Measurements from ENCODE around the gene TNMD.

TNMD gene

DNA sequence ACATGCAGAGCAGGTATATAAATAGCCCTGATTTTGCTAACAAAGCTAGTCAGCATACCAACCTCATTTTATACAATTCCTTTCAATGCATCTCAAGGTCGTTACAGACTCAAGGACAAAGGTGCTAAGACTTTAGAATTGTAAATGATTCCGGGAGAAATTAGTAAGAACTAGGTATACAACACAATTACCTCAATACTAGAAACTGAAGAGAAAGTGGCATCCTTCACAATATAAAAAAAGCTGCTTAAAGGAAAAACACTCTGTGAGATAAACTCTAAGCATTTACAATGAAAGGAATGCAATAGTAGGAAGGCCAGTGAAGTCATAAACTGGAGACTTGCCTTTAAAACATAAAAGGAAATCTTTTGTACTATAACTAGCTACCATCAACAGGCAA lies 11.9 kb downstream of the TNMD start:
- CTCF ChIA-PET, result no interaction called here
- TF ChIP-seq, protein P1, sequence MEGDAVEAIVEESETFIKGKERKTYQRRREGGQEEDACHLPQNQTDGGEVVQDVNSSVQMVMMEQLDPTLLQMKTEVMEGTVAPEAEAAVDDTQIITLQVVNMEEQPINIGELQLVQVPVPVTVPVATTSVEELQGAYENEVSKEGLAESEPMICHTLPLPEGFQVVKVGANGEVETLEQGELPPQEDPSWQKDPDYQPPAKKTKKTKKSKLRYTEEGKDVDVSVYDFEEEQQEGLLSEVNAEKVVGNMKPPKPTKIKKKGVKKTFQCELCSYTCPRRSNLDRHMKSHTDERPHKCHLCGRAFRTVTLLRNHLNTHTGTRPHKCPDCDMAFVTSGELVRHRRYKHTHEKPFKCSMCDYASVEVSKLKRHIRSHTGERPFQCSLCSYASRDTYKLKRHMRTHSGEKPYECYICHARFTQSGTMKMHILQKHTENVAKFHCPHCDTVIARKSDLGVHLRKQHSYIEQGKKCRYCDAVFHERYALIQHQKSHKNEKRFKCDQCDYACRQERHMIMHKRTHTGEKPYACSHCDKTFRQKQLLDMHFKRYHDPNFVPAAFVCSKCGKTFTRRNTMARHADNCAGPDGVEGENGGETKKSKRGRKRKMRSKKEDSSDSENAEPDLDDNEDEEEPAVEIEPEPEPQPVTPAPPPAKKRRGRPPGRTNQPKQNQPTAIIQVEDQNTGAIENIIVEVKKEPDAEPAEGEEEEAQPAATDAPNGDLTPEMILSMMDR (conservative IDR thresholded peaks at IDR 0.05; ENCODE audit: low read depth), result no peak
- POLR2A ChIA-PET (ENCODE audit: low non-redundant PET), result no interaction called here
- H3K27ac ChIP-seq, result no peak overlapping the region
- DNase-seq (ENCODE audit: low spot score), result no peak

- CTCF ChIA-PET, result no interaction called here
- TF ChIP-seq, protein P1 (conservative IDR thresholded peaks at IDR 0.05; ENCODE audit: low read depth), result no peak
- no peak overlapping the region for H3K27ac ChIP-seq
- POLR2A ChIA-PET (ENCODE audit: low non-redundant PET), result no interaction called here
- DNase-seq (ENCODE audit: low spot score), result no peak
Measured at GRCh38 chrX:100599456-100599855, 14.7 kb downstream of the TNMD start.

DNA sequence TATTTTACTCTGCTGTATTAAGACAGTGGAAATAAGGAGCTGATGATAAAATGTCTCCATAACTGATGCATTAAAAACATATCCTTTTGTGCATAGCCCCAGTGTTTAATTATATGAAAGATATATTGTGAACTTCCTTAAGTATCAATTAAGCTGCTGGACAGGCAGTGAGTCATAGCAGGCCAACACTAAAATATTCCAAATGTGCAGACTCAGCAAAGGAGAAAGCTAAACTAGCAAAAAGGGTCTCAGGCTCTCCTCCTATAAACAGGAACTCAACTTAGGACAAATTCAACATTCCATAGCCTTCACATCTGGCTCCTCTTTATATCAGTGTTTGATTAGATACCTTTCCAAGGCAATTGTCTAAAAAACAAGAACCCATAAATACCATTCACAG lies 15.6 kb downstream of the TNMD start:
- H3K27ac ChIP-seq, result no peak overlapping the region
- DNase-seq (ENCODE audit: low spot score), result no peak
- TF ChIP-seq, protein P1 (conservative IDR thresholded peaks at IDR 0.05; ENCODE audit: low read depth), result no peak
- POLR2A ChIA-PET (ENCODE audit: low non-redundant PET), result no interaction called here
- CTCF ChIA-PET, result no interaction called here

DNA sequence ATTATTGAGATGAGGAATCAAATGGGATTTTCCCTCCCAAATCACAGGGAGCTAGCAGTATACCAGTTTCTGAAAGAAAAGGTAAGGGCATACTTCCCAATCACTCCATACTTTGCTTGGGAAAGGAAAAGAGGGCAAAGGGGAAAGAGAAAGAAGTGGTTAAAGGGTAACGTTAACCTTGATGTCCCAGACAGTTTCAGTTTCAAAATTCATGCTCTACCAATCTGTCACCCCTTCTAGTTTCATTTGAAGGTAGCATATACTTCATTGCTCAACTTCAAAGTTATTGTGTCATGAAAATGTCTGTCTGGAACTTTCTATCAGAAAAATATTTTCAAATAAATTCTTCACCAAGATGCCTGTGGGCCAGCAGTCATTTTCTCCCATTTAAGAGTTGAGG lies 16.0 kb downstream of the TNMD start:
- DNase-seq (ENCODE audit: low spot score), result no peak
- no peak overlapping the region for H3K27ac ChIP-seq
- CTCF ChIA-PET, result no interaction called here
- POLR2A ChIA-PET (ENCODE audit: low non-redundant PET), result no interaction called here
- TF ChIP-seq, protein P1 (conservative IDR thresholded peaks at IDR 0.05; ENCODE audit: low read depth), result no peak

- DNase-seq (ENCODE audit: low spot score), result no peak
- CTCF ChIA-PET, result no interaction called here
- POLR2A ChIA-PET (ENCODE audit: low non-redundant PET), result no interaction called here
- TF ChIP-seq, protein P1 (conservative IDR thresholded peaks at IDR 0.05; ENCODE audit: low read depth), result no peak
- no peak overlapping the region for H3K27ac ChIP-seq
Measured at GRCh38 chrX:100606753-100607152, 22.0 kb downstream of the TNMD start.

DNA sequence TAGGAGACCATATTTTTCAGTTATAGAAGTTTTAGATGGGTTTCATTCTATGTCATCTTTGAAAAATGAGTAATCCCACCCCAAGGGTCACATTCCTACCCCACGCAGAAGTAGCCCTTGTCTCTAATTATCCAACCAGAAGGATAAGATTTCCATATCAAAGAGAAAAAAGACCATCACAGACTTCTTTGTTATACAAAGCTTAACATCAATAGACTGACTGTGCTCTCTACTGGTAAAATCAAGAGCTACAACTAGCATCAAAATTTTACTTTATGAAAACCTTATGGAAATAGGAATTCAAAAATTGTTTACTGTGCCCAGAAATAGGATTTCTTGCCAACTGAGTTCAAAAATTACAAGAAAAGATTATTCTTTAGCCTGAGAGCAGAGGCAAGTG lies 24.9 kb downstream of the TNMD start:
- DNase-seq (ENCODE audit: low spot score), result no peak
- no peak overlapping the region for H3K27ac ChIP-seq
- CTCF ChIA-PET, result interaction anchor here (0.5 to 1.5 kb wide), 2 partner anchors 27 to 71 kb away, joined by 3 read pairs; no protein-coding TSS in a partner anchor
- TF ChIP-seq, protein P1 (conservative IDR thresholded peaks at IDR 0.05; ENCODE audit: low read depth), result no peak
- POLR2A ChIA-PET (ENCODE audit: low non-redundant PET), result no interaction called here

GRCh38 chrX:100611951-100612350 lies 27.2 kb downstream of the TNMD start:
- CTCF ChIA-PET, result no interaction called here
- DNase-seq (ENCODE audit: low spot score), result no peak
- POLR2A ChIA-PET (ENCODE audit: low non-redundant PET), result no interaction called here
- H3K27ac ChIP-seq, result no peak overlapping the region
- TF ChIP-seq, protein P1 (conservative IDR thresholded peaks at IDR 0.05; ENCODE audit: low read depth), result no peak
